ENCODE measurements around the gene HSD17B7.

The HSD17B7 gene

GRCh38 chr1:162855461-162856150 lies 65.1 kb downstream of the HSD17B7 start:
- Histone ChIP-seq H3K4me1 (ENCODE audit: insufficient read depth, insufficient read length) (no peaks in the 10 kb centered on the region), H3K9ac (ENCODE audit: insufficient read length, low read depth) (no peak overlapping the region), H3K36me3 (ENCODE audit: insufficient read depth, insufficient read length, low read length) (no peaks in the 10 kb centered on the region), H3K9me3 (ENCODE audit: insufficient read depth, low read length) (no peaks in the 10 kb centered on the region), H3K4me3 (ENCODE audit: insufficient read length, low read depth) (no peak overlapping the region), H3K27me3 (ENCODE audit: insufficient read depth, insufficient read length) (no peaks in the 10 kb centered on the region)
- TF ChIP-seq ZNF274 (IDR thresholded peaks at IDR 0.05; ENCODE audit: low read depth, low read length) (no peak), SUZ12 (IDR thresholded peaks at IDR 0.05; ENCODE audit: extremely low read depth, insufficient read depth, insufficient read length) (no peak), YY1 (IDR thresholded peaks at IDR 0.05; ENCODE audit: insufficient read depth, insufficient read length) (no peak)
- DNase-seq (ENCODE audit: low read depth, low spot score), result no peak

GRCh38 chr1:162856260-162856659 lies 65.8 kb downstream of the HSD17B7 start:
- no peak for TF ChIP-seq ZNF274 (IDR thresholded peaks at IDR 0.05; ENCODE audit: low read depth, low read length)
- no peak for DNase-seq (ENCODE audit: low read depth, low spot score)
- Histone ChIP-seq H3K9me3 (ENCODE audit: insufficient read depth, low read length) (no peaks in the 10 kb centered on the region), H3K27me3 (ENCODE audit: insufficient read depth, insufficient read length) (no peaks in the 10 kb centered on the region), H3K36me3 (ENCODE audit: insufficient read depth, insufficient read length, low read length) (no peaks in the 10 kb centered on the region), H3K4me1 (ENCODE audit: insufficient read depth, insufficient read length) (no peaks in the 10 kb centered on the region), H3K9ac (ENCODE audit: insufficient read length, low read depth) (no peak overlapping the region), H3K4me3 (ENCODE audit: insufficient read length, low read depth) (no peak overlapping the region)

- no peaks in the 10 kb centered on the region for H3K36me3 ChIP-seq (ENCODE audit: insufficient read depth, insufficient read length, low read length)
- DNase-seq (ENCODE audit: low read depth, low spot score), result no peak
- H3K4me3 ChIP-seq (ENCODE audit: insufficient read length, low read depth), result no peak overlapping the region
- H3K4me1 ChIP-seq (ENCODE audit: insufficient read depth, insufficient read length), result no peaks in the 10 kb centered on the region
- TF ChIP-seq ZNF274 (IDR thresholded peaks at IDR 0.05; ENCODE audit: low read depth, low read length) (no peak), SUZ12 (IDR thresholded peaks at IDR 0.05; ENCODE audit: extremely low read depth, insufficient read depth, insufficient read length) (no peak), YY1 (IDR thresholded peaks at IDR 0.05; ENCODE audit: insufficient read depth, insufficient read length) (no peak)
- H3K27me3 ChIP-seq (ENCODE audit: insufficient read depth, insufficient read length), result no peaks in the 10 kb centered on the region
- no peak overlapping the region for H3K9ac ChIP-seq (ENCODE audit: insufficient read length, low read depth)
- H3K9me3 ChIP-seq (ENCODE audit: insufficient read depth, low read length), result no peaks in the 10 kb centered on the region
Measured at GRCh38 chr1:162857850-162858249, 67.3 kb downstream of the HSD17B7 start.

DNA sequence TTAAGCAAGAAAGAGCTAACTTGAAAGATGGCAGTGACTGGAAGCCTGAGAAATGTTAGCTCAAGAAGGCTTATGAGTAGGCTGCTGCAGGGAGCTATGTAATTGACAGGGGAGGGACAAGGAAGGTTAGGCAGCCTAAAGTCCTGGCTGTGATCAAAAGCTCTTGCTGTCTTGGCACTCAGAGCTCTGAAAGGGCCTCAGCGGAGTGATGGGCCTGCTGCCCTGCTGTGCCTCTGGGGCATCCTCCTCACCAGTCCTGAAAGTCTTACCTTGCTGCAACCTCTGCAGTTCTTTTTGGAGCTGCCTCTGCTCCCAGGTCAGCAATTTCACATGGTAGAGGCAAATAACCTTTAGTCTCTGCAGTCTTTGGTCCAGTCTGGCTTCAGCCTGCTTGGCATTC lies 68.7 kb downstream of the HSD17B7 start:
- Histone ChIP-seq H3K27me3 (ENCODE audit: insufficient read depth, insufficient read length) (no peaks in the 10 kb centered on the region), H3K9me3 (ENCODE audit: insufficient read depth, low read length) (no peaks in the 10 kb centered on the region), H3K36me3 (ENCODE audit: insufficient read depth, insufficient read length, low read length) (no peaks in the 10 kb centered on the region), H3K9ac (ENCODE audit: insufficient read length, low read depth) (no peak overlapping the region), H3K4me1 (ENCODE audit: insufficient read depth, insufficient read length) (no peaks in the 10 kb centered on the region), H3K4me3 (ENCODE audit: insufficient read length, low read depth) (no peak overlapping the region)
- no peak for TF ChIP-seq ZNF274 (IDR thresholded peaks at IDR 0.05; ENCODE audit: low read depth, low read length)
- TF ChIP-seq YY1 (IDR thresholded peaks at IDR 0.05; ENCODE audit: insufficient read depth, insufficient read length), result no peak
- no peak for TF ChIP-seq SUZ12 (IDR thresholded peaks at IDR 0.05; ENCODE audit: extremely low read depth, insufficient read depth, insufficient read length)
- DNase-seq (ENCODE audit: low read depth, low spot score), result no peak

DNA sequence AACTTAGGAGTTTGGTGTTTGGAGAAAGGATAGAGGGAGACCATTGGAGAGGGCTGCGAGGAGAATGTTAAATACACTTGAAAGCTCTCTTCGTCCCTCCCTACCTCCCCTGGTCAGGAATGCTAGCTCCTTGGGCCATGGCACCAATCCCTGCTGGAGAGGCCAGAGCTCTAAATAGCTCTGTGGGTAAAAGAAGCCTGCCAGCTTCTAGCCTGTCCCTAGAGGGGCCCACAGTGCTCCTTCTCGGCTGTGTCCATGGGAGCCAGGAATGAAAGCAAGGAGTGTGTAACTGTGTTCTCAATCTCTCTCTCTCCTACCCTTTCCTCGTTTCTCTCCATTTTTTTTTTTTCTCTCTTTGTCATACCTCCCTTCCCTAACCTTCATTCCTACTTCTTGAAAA lies 70.6 kb downstream of the HSD17B7 start, which contains the start of gene CCDC190:
Gene CCDC190, minus strand, starts transcription at position 75 of the 400 bp plus-strand sequence. CDS start 1,529 bp downstream, outside the sequence.
- TF ChIP-seq YY1 (IDR thresholded peaks at IDR 0.05; ENCODE audit: insufficient read depth, insufficient read length) (no peak), SUZ12 (IDR thresholded peaks at IDR 0.05; ENCODE audit: extremely low read depth, insufficient read depth, insufficient read length) (no peak), ZNF274 (IDR thresholded peaks at IDR 0.05; ENCODE audit: low read depth, low read length) (no peak)
- H3K27me3 ChIP-seq (ENCODE audit: insufficient read depth, insufficient read length), result no peaks in the 10 kb centered on the region
- no peak for DNase-seq (ENCODE audit: low read depth, low spot score)
- H3K4me3 ChIP-seq (ENCODE audit: insufficient read length, low read depth), result no peak within 1 kb of the TSS
- H3K9ac ChIP-seq (ENCODE audit: insufficient read length, low read depth), result no peak within 1 kb of the TSS
- H3K9me3 ChIP-seq (ENCODE audit: insufficient read depth, low read length), result no peaks in the 10 kb centered on the region
- H3K4me1 ChIP-seq (ENCODE audit: insufficient read depth, insufficient read length), result no peaks in the 10 kb centered on the region
- no peaks in the 10 kb centered on the region for H3K36me3 ChIP-seq (ENCODE audit: insufficient read depth, insufficient read length, low read length)

- no peak for DNase-seq (ENCODE audit: low read depth, low spot score)
- Histone ChIP-seq H3K9ac (ENCODE audit: insufficient read length, low read depth) (no peak overlapping the region), H3K4me3 (ENCODE audit: insufficient read length, low read depth) (no peak overlapping the region), H3K4me1 (ENCODE audit: insufficient read depth, insufficient read length) (no peaks in the 10 kb centered on the region), H3K36me3 (ENCODE audit: insufficient read depth, insufficient read length, low read length) (no peaks in the 10 kb centered on the region), H3K9me3 (ENCODE audit: insufficient read depth, low read length) (no peaks in the 10 kb centered on the region), H3K27me3 (ENCODE audit: insufficient read depth, insufficient read length) (no peaks in the 10 kb centered on the region)
- TF ChIP-seq SUZ12 (IDR thresholded peaks at IDR 0.05; ENCODE audit: extremely low read depth, insufficient read depth, insufficient read length) (no peak), YY1 (IDR thresholded peaks at IDR 0.05; ENCODE audit: insufficient read depth, insufficient read length) (no peak), ZNF274 (IDR thresholded peaks at IDR 0.05; ENCODE audit: low read depth, low read length) (no peak)
Measured at GRCh38 chr1:162861625-162862024, 71.1 kb downstream of the HSD17B7 start.

Measured in NT2/D1 (cell line).